ENCODE data around the gene CUL2. TPM values are rescaled to one million over a fixed set of nuclear protein-coding genes. Genes with fewer than 3 reads are reported as not detected.

Gene CUL2
- total RNA-seq, 2 experiments from 2014 or later, result 35.4 to 37.1 TPM

- Mint-ChIP-seq H3K4me3 (no peak overlapping the region), H3K9me3 (no peaks in the 10 kb centered on the region), H3K4me1 (peaks cover 9% of the 10 kb centered on the region), H3K27ac (no peak overlapping the region), H3K27me3 (no peaks in the 10 kb centered on the region), H3K36me3 (peaks cover 9% of the 10 kb centered on the region)
- DNase-seq (no peak), ATAC-seq (ENCODE audit: low read depth) (no peak)
- POLR2A ChIA-PET, result no interaction called here
Measured at GRCh38 chr10:35035606-35036005, 54.5 kb downstream of the CUL2 start.

- DNase-seq (no peak), ATAC-seq (ENCODE audit: low read depth) (no peak)
- H3K27ac Mint-ChIP-seq, result no peak overlapping the region
- no peaks in the 10 kb centered on the region for H3K27me3 Mint-ChIP-seq
- POLR2A ChIA-PET, result no interaction called here
- no peaks in the 10 kb centered on the region for H3K4me1 Mint-ChIP-seq
- H3K4me3 Mint-ChIP-seq, result no peak overlapping the region
- H3K9me3 Mint-ChIP-seq, result no peaks in the 10 kb centered on the region
- H3K36me3 Mint-ChIP-seq, result peaks cover 14% of the 10 kb centered on the region
Measured at GRCh38 chr10:35027567-35027966, 62.6 kb downstream of the CUL2 start.

GRCh38 chr10:35025916-35026315, 64.2 kb downstream of the CUL2 start:
- H3K4me1 Mint-ChIP-seq, result no peaks in the 10 kb centered on the region
- H3K4me3 Mint-ChIP-seq, result no peak overlapping the region
- peaks cover 19% of the 10 kb centered on the region for H3K36me3 Mint-ChIP-seq
- no peaks in the 10 kb centered on the region for H3K27me3 Mint-ChIP-seq
- POLR2A ChIA-PET, result no interaction called here
- ATAC-seq (ENCODE audit: low read depth) (no peak), DNase-seq (no peak)
- no peaks in the 10 kb centered on the region for H3K9me3 Mint-ChIP-seq
- no peak overlapping the region for H3K27ac Mint-ChIP-seq

- H3K27ac Mint-ChIP-seq, result no peak overlapping the region
- DNase-seq (no peak), ATAC-seq (ENCODE audit: low read depth) (no peak)
- no peak overlapping the region for H3K4me3 Mint-ChIP-seq
- no peaks in the 10 kb centered on the region for H3K27me3 Mint-ChIP-seq
- H3K9me3 Mint-ChIP-seq, result no peaks in the 10 kb centered on the region
- no peaks in the 10 kb centered on the region for H3K4me1 Mint-ChIP-seq
- peaks cover 11% of the 10 kb centered on the region for H3K36me3 Mint-ChIP-seq
- POLR2A ChIA-PET, result no interaction called here
Measured at GRCh38 chr10:35020481-35020880, 69.7 kb downstream of the CUL2 start.

GRCh38 chr10:35019041-35020024, 70.8 kb downstream of the CUL2 start:
- Mint-ChIP-seq H3K27me3 (no peaks in the 10 kb centered on the region), H3K36me3 (peaks cover 11% of the 10 kb centered on the region), H3K9me3 (no peaks in the 10 kb centered on the region), H3K4me1 (no peaks in the 10 kb centered on the region), H3K4me3 (no peak overlapping the region), H3K27ac (no peak overlapping the region)
- ATAC-seq (ENCODE audit: low read depth), result no peak
- POLR2A ChIA-PET, result no interaction called here
- no peak for DNase-seq

GRCh38 chr10:35017608-35018007, 72.5 kb downstream of the CUL2 start:
- ATAC-seq (ENCODE audit: low read depth) (no peak), DNase-seq (no peak)
- Mint-ChIP-seq H3K36me3 (peaks cover 11% of the 10 kb centered on the region), H3K4me3 (no peak overlapping the region), H3K9me3 (no peaks in the 10 kb centered on the region), H3K27me3 (no peaks in the 10 kb centered on the region), H3K4me1 (no peaks in the 10 kb centered on the region), H3K27ac (no peak overlapping the region)
- POLR2A ChIA-PET, result interaction anchor here (0.7 kb wide), 1 partner anchor 11 kb away, joined by 3 read pairs; no protein-coding TSS in a partner anchor

GRCh38 chr10:35015843-35016408, 74.2 kb downstream of the CUL2 start:
- no peak overlapping the region for H3K4me3 Mint-ChIP-seq
- no peaks in the 10 kb centered on the region for H3K9me3 Mint-ChIP-seq
- H3K4me1 Mint-ChIP-seq, result no peaks in the 10 kb centered on the region
- ATAC-seq (ENCODE audit: low read depth), result no peak
- H3K27ac Mint-ChIP-seq, result no peak overlapping the region
- no peak for DNase-seq
- H3K36me3 Mint-ChIP-seq, result peaks cover 10% of the 10 kb centered on the region
- POLR2A ChIA-PET, result no interaction called here
- H3K27me3 Mint-ChIP-seq, result no peaks in the 10 kb centered on the region

GRCh38 chr10:35012781-35013180, 77.4 kb downstream of the CUL2 start:
- no peaks in the 10 kb centered on the region for H3K4me1 Mint-ChIP-seq
- no peak overlapping the region for H3K27ac Mint-ChIP-seq
- no peak overlapping the region for H3K4me3 Mint-ChIP-seq
- H3K36me3 Mint-ChIP-seq, result peaks cover 17% of the 10 kb centered on the region
- no peaks in the 10 kb centered on the region for H3K9me3 Mint-ChIP-seq
- no peak for DNase-seq
- no peak for ATAC-seq (ENCODE audit: low read depth)
- POLR2A ChIA-PET, result no interaction called here
- H3K27me3 Mint-ChIP-seq, result no peaks in the 10 kb centered on the region

GRCh38 chr10:35011771-35012191, 78.4 kb downstream of the CUL2 start:
- H3K4me3 Mint-ChIP-seq, result no peak overlapping the region
- no peaks in the 10 kb centered on the region for H3K27me3 Mint-ChIP-seq
- POLR2A ChIA-PET, result no interaction called here
- H3K27ac Mint-ChIP-seq, result no peak overlapping the region
- H3K9me3 Mint-ChIP-seq, result no peaks in the 10 kb centered on the region
- no peak for ATAC-seq (ENCODE audit: low read depth)
- DNase-seq, result no peak
- peaks cover 17% of the 10 kb centered on the region for H3K36me3 Mint-ChIP-seq
- no peaks in the 10 kb centered on the region for H3K4me1 Mint-ChIP-seq

- DNase-seq, result no peak
- Mint-ChIP-seq H3K27ac (no peak overlapping the region), H3K9me3 (no peaks in the 10 kb centered on the region), H3K27me3 (no peaks in the 10 kb centered on the region), H3K4me3 (no peak overlapping the region), H3K4me1 (no peaks in the 10 kb centered on the region), H3K36me3 (peaks cover 13% of the 10 kb centered on the region)
- no peak for ATAC-seq (ENCODE audit: low read depth)
- POLR2A ChIA-PET, result no interaction called here
Measured at GRCh38 chr10:35007858-35008301, 82.3 kb downstream of the CUL2 start.

GRCh38 chr10:35006836-35007235, 83.3 kb downstream of the CUL2 start:
- H3K36me3 Mint-ChIP-seq, result peaks cover 7% of the 10 kb centered on the region

GRCh38 chr10:35005868-35006267, 84.3 kb downstream of the CUL2 start:
- ATAC-seq (ENCODE audit: low read depth) (no peak), DNase-seq (no peak)
- POLR2A ChIA-PET, result no interaction called here
- no peak overlapping the region for H3K4me3 Mint-ChIP-seq
- H3K9me3 Mint-ChIP-seq, result no peaks in the 10 kb centered on the region
- H3K36me3 Mint-ChIP-seq, result peaks cover 7% of the 10 kb centered on the region
- H3K27me3 Mint-ChIP-seq, result no peaks in the 10 kb centered on the region
- no peaks in the 10 kb centered on the region for H3K4me1 Mint-ChIP-seq
- no peak overlapping the region for H3K27ac Mint-ChIP-seq

More at GRCh38 chr10:35006836-35007235, 83.3 kb downstream of the CUL2 start:
- Mint-ChIP-seq H3K9me3 (no peaks in the 10 kb centered on the region), H3K4me1 (no peaks in the 10 kb centered on the region), H3K27me3 (no peaks in the 10 kb centered on the region), H3K27ac (no peak overlapping the region), H3K4me3 (no peak overlapping the region)
- DNase-seq (no peak), ATAC-seq (ENCODE audit: low read depth) (no peak)
- POLR2A ChIA-PET, result interaction anchor here (0.5 kb wide), 1 partner anchor 11 kb away, joined by 3 read pairs; no protein-coding TSS in a partner anchor

GRCh38 chr10:35004651-35005050, 85.5 kb downstream of the CUL2 start:
- Mint-ChIP-seq H3K4me3 (no peak overlapping the region), H3K27ac (no peak overlapping the region), H3K27me3 (no peaks in the 10 kb centered on the region), H3K9me3 (no peaks in the 10 kb centered on the region), H3K36me3 (no peaks in the 10 kb centered on the region), H3K4me1 (no peaks in the 10 kb centered on the region)
- POLR2A ChIA-PET, result no interaction called here
- DNase-seq (no peak), ATAC-seq (ENCODE audit: low read depth) (no peak)

GRCh38 chr10:35003906-35004305, 86.2 kb downstream of the CUL2 start:
- H3K4me1 Mint-ChIP-seq, result no peaks in the 10 kb centered on the region

More at GRCh38 chr10:35003906-35004305, 86.2 kb downstream of the CUL2 start:
- no peak overlapping the region for H3K27ac Mint-ChIP-seq
- H3K9me3 Mint-ChIP-seq, result no peaks in the 10 kb centered on the region
- no peaks in the 10 kb centered on the region for H3K27me3 Mint-ChIP-seq
- POLR2A ChIA-PET, result no interaction called here
- H3K36me3 Mint-ChIP-seq, result no peaks in the 10 kb centered on the region
- no peak overlapping the region for H3K4me3 Mint-ChIP-seq
- ATAC-seq (ENCODE audit: low read depth) (no peak), DNase-seq (no peak)

Measured in activated naive CD8-positive, alpha-beta T cell treated with anti-CD3 and anti-CD28 coated beads, Interleukin-2, amount 10 ng/mL, durations not matched to agents 7 days and 5 days (primary cell).